Renal cortex interstitium (tissue), 15 donors: ENCODE results near the gene MSI1. TPM values are rescaled to one million over a fixed set of nuclear protein-coding genes. Genes with fewer than 3 reads are reported as not detected.

Source experiments
- DNase-seq, 11 donors: peaks; one replicate each; pipeline ENCODE4 v3.0.0-alpha.2; 2013; ENCODE audit warnings: low read depth in 9 of 11, low spot score in 4 of 11; ENCODE audit errors: extremely low read depth in 1 of 11
- long read RNA-seq, 16 experiments: transcript quantifications; one replicate each; lab custom pipeline, GENCODE V29; 2026
- polyA plus RNA-seq, 3 donors: library from polyadenylated mRNA; unstranded; fragments of 120-200 nt; gene quantifications; one replicate each; pipeline ENCODE4 v1.2.1, GENCODE V29; 2013; ENCODE audit not compliant: insufficient read length in 3 of 3

MSI1 gene
- 10 to 100 TPM; 20.9 to 27.3 (median 24.3) TPM for polyA plus RNA-seq
- long read RNA-seq, donor 1 = 0 reads
- long read RNA-seq, donor 2, partial matches to known transcripts = 0 of 1 reads
- long read RNA-seq, donor 2, other reads (novel, unspliced or antisense) = 0 of 1 reads
- long read RNA-seq, donor 3, partial matches to known transcripts = 39 of 41 reads
- long read RNA-seq, donor 3, other reads (novel, unspliced or antisense) = 0 of 41 reads
- long read RNA-seq, donor 4, partial matches to known transcripts = 17 of 17 reads
- long read RNA-seq, donor 4, other reads (novel, unspliced or antisense) = 0 of 17 reads
- long read RNA-seq, donor 5 = 0 reads
- long read RNA-seq, donor 6, partial matches to known transcripts = 0 of 2 reads
- long read RNA-seq, donor 6, other reads (novel, unspliced or antisense) = 0 of 2 reads
- long read RNA-seq, donor 7, partial matches to known transcripts = 0 of 2 reads
- long read RNA-seq, donor 7, other reads (novel, unspliced or antisense) = 0 of 2 reads
- long read RNA-seq, donor 8, partial matches to known transcripts = 0 of 2 reads
- long read RNA-seq, donor 8, other reads (novel, unspliced or antisense) = 0 of 2 reads
- long read RNA-seq, donor 9, partial matches to known transcripts = 23 of 24 reads
- long read RNA-seq, donor 9, other reads (novel, unspliced or antisense) = 0 of 24 reads
- long read RNA-seq, donor 10, partial matches to known transcripts = 0 of 1 reads
- long read RNA-seq, donor 10, other reads (novel, unspliced or antisense) = 0 of 1 reads
- long read RNA-seq, donor 11, partial matches to known transcripts = 0 of 15 reads
- long read RNA-seq, donor 11, other reads (novel, unspliced or antisense) = 13 of 15 reads
- long read RNA-seq, donor 12 = 0 reads
- long read RNA-seq, donor 13 = 0 reads
- long read RNA-seq, donor 14 = 0 reads
- long read RNA-seq, donor 15, partial matches to known transcripts = 0 of 1 reads
- long read RNA-seq, donor 15, other reads (novel, unspliced or antisense) = 0 of 1 reads
- long read RNA-seq, donor 16, transcript MSI1-201 (15 exons, 2,975 nt) = major isoform, 8 of 58 reads
- long read RNA-seq, donor 16, partial matches to known transcripts = 0 of 58 reads
- long read RNA-seq, donor 16, other reads (novel, unspliced or antisense) = 50 of 58 reads

GRCh38 chr12:120368789-120369602 lies at the start of gene MSI1:
MSI1 (minus strand) TSS chr12:120369164; CDS start chr12:120369091, 73 bp downstream.
- DNase-seq = no peak

DNA sequence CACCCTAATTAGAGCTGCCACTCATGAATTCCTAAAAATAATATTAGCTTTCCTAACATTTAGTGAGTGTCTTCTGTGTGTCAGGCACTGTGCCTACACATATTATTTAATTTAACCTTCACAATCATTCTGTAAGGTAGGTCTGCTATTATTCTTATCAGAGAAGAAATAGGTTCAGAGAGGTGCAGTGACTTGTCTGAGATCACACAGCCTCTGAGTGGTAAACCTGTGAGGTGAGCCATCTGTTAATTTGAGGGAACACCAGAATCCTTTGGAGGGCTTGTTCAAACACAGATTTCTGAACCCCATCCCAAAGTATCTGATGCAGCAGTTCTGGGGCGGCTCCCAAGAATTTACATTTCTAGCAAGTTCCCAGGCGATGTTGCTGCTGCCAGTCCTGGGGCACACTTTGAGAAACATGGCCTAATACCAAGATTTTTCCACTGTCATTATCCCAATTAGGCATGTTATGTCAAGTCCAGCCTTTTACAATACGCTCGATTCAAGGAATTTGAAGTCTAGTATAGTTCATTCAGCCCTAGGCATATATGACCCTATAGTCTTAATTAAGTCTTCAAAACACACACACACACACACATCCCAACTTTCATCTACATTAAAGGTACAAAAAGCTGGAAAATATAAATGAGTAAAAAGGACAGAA lies 49.1 kb upstream of the MSI1 start:
- DNase-seq = no peak

DNA sequence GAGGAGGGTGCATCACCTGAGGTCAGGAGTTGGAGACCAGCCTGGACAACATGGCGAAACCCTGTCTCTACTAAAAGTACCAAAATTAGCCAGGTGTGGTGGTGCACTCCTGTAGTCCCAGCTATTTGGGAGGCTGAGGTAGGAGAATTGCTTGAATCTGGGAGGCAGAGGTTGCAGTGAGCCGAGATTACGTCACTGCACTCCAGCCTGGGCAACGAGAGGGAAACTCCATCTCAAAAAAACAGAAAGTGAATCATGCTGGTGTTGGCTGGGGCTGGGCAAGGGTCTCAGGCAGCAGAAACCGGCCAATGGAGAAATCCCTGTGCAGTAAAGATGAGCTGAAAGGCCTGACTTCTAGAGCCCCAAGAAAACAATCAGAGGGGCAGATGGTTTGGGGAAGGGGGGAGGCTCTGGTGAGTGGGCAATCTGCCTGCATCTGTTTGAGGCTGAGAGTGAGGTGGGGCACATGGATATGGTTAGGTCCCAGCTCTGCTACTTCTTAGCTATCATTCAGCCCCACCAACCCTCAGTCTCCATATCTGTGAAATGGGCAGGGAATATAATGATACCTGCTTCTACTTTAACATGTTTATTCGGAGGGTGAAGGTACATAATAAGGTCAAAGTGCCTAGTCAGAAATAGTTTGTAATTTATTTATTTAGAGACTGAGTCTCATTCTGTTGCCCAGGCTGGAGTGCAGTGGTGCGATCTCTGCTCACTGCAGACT lies 47.7 kb upstream of the MSI1 start:
- no peak for DNase-seq

- DNase-seq = peak in 9 of 11 donors; percentile 59 to 90 (median 75)
Measured at GRCh38 chr12:120413901-120414695, 45.1 kb upstream of the MSI1 start.

DNA sequence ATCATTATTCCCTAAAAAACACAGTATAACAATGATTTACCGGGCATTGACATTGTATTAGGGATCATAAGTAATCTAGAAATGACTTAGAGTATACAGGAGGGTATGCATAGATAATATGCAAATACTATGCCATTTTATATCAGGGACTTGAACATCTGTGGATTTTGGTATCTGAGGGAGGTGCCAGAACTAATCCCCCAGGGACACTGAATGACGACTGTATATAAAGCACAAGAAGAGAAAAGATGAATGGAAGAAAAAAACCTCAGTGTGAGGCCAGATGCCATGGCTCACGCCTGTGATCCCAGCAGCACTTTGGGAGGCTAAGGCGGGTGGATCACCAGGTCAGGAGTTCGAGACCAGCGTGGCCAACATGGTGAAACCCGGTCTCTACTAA lies 43.5 kb upstream of the MSI1 start:
- DNase-seq = no peak

DNA sequence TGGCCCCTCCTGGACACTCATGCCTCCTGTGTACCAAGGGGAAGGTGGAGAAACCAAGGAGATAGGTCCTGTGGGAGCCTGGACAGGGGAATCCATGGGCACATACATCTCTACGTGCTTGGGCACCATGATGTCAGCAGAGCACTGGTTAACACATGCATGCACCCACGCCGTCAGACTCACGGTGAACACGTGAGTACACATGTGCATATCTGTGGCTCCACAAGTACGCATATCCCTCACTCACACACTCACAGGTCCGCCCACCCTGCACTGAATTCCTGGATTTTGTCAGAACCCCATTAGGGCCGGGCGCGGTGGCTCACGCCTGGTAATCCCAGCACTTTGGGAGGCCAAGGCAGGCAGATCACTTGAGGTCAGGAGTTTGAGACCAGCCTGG lies 39.8 kb upstream of the MSI1 start:
- no peak for DNase-seq

DNA sequence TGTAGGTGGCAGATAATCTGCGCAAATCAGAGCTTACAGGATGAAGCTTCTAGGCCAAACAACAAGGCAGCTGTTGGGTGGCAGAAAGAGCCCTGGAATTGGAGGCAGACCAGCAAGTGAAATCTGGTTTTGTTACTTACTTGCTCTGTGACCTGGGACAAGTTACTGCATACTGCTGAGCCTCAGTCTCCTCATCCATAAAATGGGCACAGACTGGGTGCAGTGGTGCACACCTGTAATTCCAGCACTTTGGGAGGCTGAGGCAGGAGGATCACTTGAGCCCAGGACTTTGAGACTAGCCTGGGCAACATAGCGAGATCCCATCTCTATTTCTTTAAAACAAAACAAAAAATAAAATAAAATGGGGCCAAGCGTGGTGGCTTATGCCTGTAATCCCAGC lies 37.6 kb upstream of the MSI1 start:
- no peak for DNase-seq

- DNase-seq = no peak
Measured at GRCh38 chr12:120406069-120406468, 37.1 kb upstream of the MSI1 start.

DNA sequence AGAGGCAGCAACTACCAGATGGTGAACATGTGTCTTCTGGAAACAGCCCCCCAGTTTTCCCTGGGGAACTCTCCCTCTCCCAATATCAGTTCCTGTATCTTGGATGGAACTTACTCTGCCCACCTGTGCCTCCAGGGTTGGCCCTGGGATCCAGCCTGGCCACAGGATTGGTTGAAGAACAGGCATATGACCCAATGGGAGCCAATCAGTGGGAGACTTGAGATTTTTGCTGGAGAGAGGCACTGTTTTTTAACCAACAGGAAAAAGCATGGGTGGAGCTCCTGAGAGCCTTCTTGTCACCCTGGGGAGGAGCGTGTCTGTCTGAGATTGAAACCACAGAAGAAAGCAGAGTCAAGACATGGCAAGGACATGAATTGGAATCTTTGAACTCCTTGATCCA lies 35.3 kb upstream of the MSI1 start:
- no peak for DNase-seq

DNA sequence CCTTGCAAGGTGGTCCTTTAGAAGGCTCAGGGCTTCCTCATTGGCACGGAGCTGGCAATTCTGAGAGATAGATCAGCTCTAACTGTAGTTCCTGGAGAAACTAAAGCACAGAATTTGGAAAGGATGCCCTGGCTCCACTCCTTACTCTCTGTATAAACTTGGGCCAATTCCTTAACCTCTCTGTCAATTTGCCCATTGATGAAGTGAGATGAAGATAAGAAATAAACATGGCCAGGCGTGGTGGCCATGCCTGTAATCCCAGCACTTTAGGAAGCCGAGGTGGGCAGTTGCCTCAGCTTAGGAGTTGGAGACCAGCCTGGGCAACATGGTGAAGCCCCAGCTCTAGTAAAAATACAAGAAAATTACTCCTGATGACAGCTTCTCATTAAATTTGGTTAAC lies 34.9 kb upstream of the MSI1 start:
- DNase-seq = no peak

DNA sequence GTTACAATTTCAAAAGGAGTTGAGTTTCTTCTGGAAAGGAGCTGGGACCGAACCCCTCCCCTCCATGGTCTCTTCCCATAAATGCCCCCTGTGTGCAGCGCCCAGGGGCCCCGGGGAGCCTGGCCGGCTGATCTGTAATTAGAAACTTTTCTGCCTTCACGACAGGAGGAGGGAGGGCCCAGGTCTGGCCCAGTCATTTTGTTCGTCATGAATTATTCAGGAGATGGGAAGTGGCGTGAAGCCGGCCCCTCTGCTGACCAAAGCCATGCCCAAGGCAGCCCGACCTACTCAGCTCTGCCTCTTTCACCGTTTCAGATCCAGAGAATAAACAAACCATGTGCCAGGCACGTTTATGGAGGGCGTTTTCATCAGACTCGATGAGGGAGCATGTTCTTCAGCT lies 33.3 kb upstream of the MSI1 start:
- DNase-seq = peak in 3 of 11 donors; percentile 54 to 63 (median 55)

DNA sequence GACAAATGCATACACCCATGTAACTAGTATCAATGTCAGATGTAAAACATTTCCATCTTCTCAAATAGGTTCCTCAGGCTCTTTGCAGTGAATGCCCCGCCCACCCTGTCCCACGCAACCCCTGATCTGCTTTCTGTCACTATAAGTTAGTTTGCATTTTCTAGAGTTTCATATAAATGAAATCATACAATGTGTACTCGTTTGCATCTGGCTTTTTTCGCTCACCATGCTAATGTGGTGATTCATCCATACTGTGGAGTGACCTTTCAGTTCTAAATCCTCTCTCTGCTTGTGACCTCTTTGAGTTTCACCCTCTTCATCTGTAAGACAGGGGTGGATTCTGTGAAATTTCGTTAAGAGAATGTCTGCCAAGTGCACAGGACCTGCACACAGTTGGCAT lies 30.6 kb upstream of the MSI1 start:
- no peak for DNase-seq

DNA sequence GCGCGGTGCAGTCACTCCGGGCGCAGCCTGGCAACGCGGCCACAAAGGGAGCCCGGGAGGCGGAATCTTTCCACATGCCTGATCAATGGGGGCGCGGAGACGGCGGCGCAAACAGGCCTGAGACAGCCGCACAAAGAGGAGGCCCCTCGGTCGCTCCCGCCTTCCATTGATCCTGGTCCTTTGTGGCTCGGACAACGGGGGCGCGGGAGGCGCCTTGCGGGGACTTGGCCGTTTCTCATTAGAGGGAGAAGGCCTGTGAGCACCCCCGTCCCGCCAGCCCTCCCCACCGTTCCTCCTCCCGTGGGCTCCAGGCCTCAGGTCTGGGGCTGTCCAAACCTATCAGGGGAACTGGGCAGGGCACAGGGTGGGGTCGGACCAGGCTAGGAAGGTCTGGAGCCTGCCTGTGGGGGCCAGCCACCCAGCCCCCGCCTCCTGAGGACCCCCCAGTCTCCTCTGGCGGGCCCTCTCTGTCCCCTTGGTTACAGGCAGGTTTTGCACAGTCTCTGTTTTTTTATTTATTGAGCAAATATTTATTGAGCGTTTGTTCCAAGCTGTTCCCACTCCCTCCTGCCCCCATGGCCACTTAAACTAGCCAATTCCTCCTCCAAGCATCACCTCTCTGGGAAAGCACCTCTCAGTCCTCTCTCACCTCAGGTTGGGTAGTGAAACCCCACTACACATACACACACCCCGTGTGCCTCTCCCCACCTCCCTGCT lies 29.0 kb upstream of the MSI1 start:
- peak in 1 of 11 donors; percentile 46 for DNase-seq

GRCh38 chr12:120394483-120395367 lies 25.8 kb upstream of the MSI1 start:
- DNase-seq = peak in 2 of 11 donors; percentile 43 to 67

DNA sequence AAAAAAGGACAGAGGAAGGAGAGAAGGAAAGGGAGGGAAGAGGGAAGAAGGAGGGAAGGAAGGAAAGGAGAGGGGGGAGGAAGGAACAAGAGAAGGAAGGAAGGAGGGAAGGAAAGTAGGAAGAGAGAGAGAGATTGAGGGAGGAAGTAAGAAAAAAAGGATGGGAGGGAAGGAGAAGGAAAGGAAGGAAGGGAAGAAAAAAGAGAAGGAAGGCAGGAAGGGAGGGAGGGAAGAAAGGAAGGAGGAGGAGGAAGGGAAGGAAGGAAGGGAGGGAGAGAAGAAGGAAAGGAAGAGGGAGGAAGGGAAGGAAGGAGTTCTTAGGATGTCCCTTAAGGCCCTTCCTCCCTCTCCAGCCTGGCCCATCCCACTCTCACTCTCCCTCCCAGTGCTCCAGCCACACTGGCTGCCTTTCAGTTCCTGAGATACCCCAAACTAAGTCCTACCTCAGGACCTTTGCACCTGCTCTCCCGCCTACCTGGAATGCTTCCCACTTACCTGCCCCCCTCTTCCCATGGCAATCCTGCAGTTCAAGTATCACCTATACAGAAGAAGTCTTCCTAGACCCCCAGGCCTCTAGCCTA lies 21.7 kb upstream of the MSI1 start:
- DNase-seq = no peak
